GM13977 (cell line): Measurements from ENCODE around the gene AMELX.

Experiments used
- DNase-seq: peaks from one replicate; pipeline ENCODE4 v3.0.0; 2012; ENCODE audit warnings: low spot score
- CTCF ChIP-seq: IDR thresholded peaks from 2 replicates; pipeline ENCODE4 v1.5.1; 2012; ENCODE audit warnings: mild to moderate bottlenecking, control low read depth; ENCODE audit not compliant: insufficient read depth; ENCODE audit errors: extremely low read depth, missing control alignments
- in situ Hi-C: fragments of 300-500 bp; cut with MboI; formaldehyde crosslinking; loops from one replicate; pipeline ENCODE4 v1.12.0; 2022; ENCODE audit warnings: low sequenced_read_pairs, low pct_unique_long_range_greater_than_20kb, mixed read lengths, inconsistent platforms; ENCODE audit not compliant: unreplicated experiment

Gene AMELX

GRCh38 chrX:11290416-11291102 lies 2.7 kb upstream of the AMELX start:
- TF ChIP-seq CTCF = no peak
- no peak for DNase-seq
- in situ Hi-C loops = no loop called here

- in situ Hi-C loops = no loop called here
- DNase-seq = no peak
- no peak for TF ChIP-seq CTCF
Observed at GRCh38 chrX:11296051-11296450, 2.8 kb downstream of the AMELX start.

DNA sequence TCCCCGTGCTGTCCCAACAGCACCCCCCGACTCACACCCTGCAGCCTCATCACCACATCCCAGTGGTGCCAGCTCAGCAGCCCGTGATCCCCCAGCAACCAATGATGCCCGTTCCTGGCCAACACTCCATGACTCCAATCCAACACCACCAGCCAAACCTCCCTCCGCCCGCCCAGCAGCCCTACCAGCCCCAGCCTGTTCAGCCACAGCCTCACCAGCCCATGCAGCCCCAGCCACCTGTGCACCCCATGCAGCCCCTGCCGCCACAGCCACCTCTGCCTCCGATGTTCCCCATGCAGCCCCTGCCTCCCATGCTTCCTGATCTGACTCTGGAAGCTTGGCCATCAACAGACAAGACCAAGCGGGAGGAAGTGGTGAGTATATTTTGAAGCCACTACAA lies 5.4 kb downstream of the AMELX start:
- in situ Hi-C loops = no loop called here
- DNase-seq = no peak
- no peak for TF ChIP-seq CTCF

DNA sequence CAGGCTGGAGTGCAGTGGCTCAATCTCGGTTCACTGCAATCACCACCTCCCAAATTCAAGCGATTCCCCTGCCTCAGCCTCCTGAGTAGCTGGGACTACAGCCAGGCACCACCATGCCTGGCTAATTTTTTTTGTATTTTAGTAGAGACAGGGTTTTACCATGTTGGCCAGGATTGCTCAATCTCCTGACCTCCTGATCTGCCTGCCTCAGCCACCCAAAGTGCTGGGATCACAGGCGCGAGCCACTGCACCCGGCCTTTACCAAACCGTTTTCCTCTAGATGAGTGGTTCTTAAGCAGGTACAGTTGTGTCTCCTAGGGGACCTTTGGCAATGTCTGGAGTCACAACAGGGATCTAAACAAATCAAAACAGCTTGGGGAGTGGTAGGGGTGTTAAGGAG lies 11.6 kb downstream of the AMELX start:
- in situ Hi-C loops = no loop called here
- no peak for TF ChIP-seq CTCF
- no peak for DNase-seq

- in situ Hi-C loops = no loop called here
- no peak for TF ChIP-seq CTCF
- DNase-seq = no peak
Observed at GRCh38 chrX:11305641-11306040, 12.4 kb downstream of the AMELX start.

DNA sequence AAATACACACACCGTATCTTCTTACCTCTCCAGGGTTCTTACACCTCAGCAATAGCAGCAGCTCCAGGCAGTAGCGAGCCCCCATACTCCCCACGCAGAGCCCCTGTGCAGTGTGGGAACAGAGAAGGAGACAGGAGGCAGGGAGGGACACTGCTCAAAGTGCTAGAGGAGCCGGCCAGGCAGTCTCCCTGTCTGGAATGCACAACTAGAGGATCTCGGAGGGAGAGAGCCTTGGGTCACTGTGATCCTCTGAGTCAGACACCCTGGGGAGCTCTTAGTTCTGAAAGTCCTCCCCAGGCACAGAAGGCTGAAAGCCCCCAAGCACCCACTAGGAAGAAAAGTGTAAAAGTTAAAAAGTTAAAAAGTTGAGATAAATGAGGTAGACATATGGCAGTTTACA lies 16.0 kb downstream of the AMELX start:
- DNase-seq = no peak
- in situ Hi-C loops = no loop called here

More for the DNA sequence above, 16.0 kb downstream of the AMELX start:
- TF ChIP-seq CTCF = no peak
